RPMI7951 (cell line): Measurements from ENCODE around the gene SETDB1. TPM values are rescaled to one million over a fixed set of nuclear protein-coding genes. Genes with fewer than 3 reads are reported as not detected.
"Not testable (repeated sequence)": the region's sequence is repeated elsewhere in the genome, so short reads cannot be mapped to it uniquely, and the experiment has no call there.

Experiments used
- DNase-seq: peaks from one replicate; pipeline ENCODE4 v3.0.0-alpha.2; 2012; ENCODE audit warnings: low read depth
- total RNA-seq: library from RNA; depleted of rRNA; stranded (reverse); fragments of >200 nt; shearing (Covaris generic); gene quantifications from 2 replicates; pipeline ENCODE4 v1.2.3, GENCODE V29; 2014; rRNA removed

SETDB1 gene
- total RNA-seq = 21.0 and 26.9 TPM in 2 replicates

GRCh38 chr1:150926097-150926741 is at the start of gene SETDB1:
TSS of gene SETDB1 (plus strand) at chr1:150926363. CDS start at chr1:150927715, 1,352 bp downstream.
- peak; percentile 95 for DNase-seq

GRCh38 chr1:150878931-150879330 is 47.2 kb upstream of the SETDB1 start:
- DNase-seq = not testable (repeated sequence)

- peak; percentile 39 for DNase-seq
Observed at GRCh38 chr1:150881331-150882070, 44.7 kb upstream of the SETDB1 start.

GRCh38 chr1:150883121-150883520 is 43.0 kb upstream of the SETDB1 start:
- DNase-seq = not testable (repeated sequence)

GRCh38 chr1:150887018-150887417 is 39.1 kb upstream of the SETDB1 start, which contains the start of gene CTXND2:
TSS of gene CTXND2 (plus strand) at chr1:150887136. CDS start at chr1:150912315, 25,179 bp downstream.
- DNase-seq = peak; percentile 26

GRCh38 chr1:150888727-150889126 is 37.4 kb upstream of the SETDB1 start:
- DNase-seq = no peak

- no peak for DNase-seq
Observed at GRCh38 chr1:150890033-150890416, 36.1 kb upstream of the SETDB1 start.

GRCh38 chr1:150893336-150893913 is 32.7 kb upstream of the SETDB1 start:
- DNase-seq = no peak

- DNase-seq = peak; percentile 73
Observed at GRCh38 chr1:150895618-150896017, 30.5 kb upstream of the SETDB1 start.

- not testable (repeated sequence) for DNase-seq
Observed at GRCh38 chr1:150899795-150900194, 26.4 kb upstream of the SETDB1 start.

- DNase-seq = no peak
Observed at GRCh38 chr1:150902346-150902745, 23.8 kb upstream of the SETDB1 start.

GRCh38 chr1:150902751-150903150 is 23.4 kb upstream of the SETDB1 start:
- no peak for DNase-seq

- no peak for DNase-seq
Observed at GRCh38 chr1:150905301-150905700, 20.9 kb upstream of the SETDB1 start.

GRCh38 chr1:150906329-150906728 is 19.8 kb upstream of the SETDB1 start:
- DNase-seq = no peak

GRCh38 chr1:150906813-150907212 is 19.4 kb upstream of the SETDB1 start:
- DNase-seq = no peak

- DNase-seq = no peak
Observed at GRCh38 chr1:150909585-150910180, 16.5 kb upstream of the SETDB1 start.

- DNase-seq = no peak
Observed at GRCh38 chr1:150912623-150913022, 13.5 kb upstream of the SETDB1 start.

GRCh38 chr1:150917387-150917786 is 8.8 kb upstream of the SETDB1 start:
- DNase-seq = no peak

- DNase-seq = peak; percentile 81
Observed at GRCh38 chr1:150922519-150922975, 3.6 kb upstream of the SETDB1 start.

- DNase-seq = no peak
Observed at GRCh38 chr1:150925080-150925479, 1.1 kb upstream of the SETDB1 start.

- no peak for DNase-seq
Observed at GRCh38 chr1:150927624-150928023, 1.5 kb downstream of the SETDB1 start.

- no peak for DNase-seq
Observed at GRCh38 chr1:150928286-150928685, 2.1 kb downstream of the SETDB1 start.
